HG03175 (cell line): ENCODE results near the gene PPA1.
"Not testable (repeated sequence)": the region's sequence is repeated elsewhere in the genome, so short reads cannot be mapped to it uniquely, and the experiment has no call there.

Source experiments
- ATAC-seq: cut with Tn5 transposase; IDR thresholded peaks from one replicate; pipeline ENCODE4 v1.9.1; 2021; ENCODE audit warnings: mild to moderate bottlenecking, moderate library complexity; ENCODE audit not compliant: unreplicated experiment

Gene PPA1

GRCh38 chr10:70255329-70256299 lies 22.4 kb upstream of the PPA1 start:
- ATAC-seq, result no peak

GRCh38 chr10:70254778-70255328 lies 21.6 kb upstream of the PPA1 start:
- ATAC-seq, result no peak

GRCh38 chr10:70253878-70254765 lies 20.9 kb upstream of the PPA1 start:
- ATAC-seq, result no peak

GRCh38 chr10:70250961-70251680 lies 17.9 kb upstream of the PPA1 start:
- no peak for ATAC-seq

GRCh38 chr10:70247360-70247759 lies 14.1 kb upstream of the PPA1 start:
- no peak for ATAC-seq

- ATAC-seq, result no peak
Observed at GRCh38 chr10:70241081-70241480, 7.9 kb upstream of the PPA1 start.

- not testable (repeated sequence) for ATAC-seq
Observed at GRCh38 chr10:70239986-70240385, 6.8 kb upstream of the PPA1 start.

- ATAC-seq, result not testable (repeated sequence)
Observed at GRCh38 chr10:70239077-70239976, 6.1 kb upstream of the PPA1 start.

- not testable (repeated sequence) for ATAC-seq
Observed at GRCh38 chr10:70237958-70238536, 4.8 kb upstream of the PPA1 start.

- ATAC-seq, result no peak
Observed at GRCh38 chr10:70234668-70235447, 1.6 kb upstream of the PPA1 start.

GRCh38 chr10:70233939-70234300 lies 691 bp upstream of the PPA1 start:
- ATAC-seq, result no peak

GRCh38 chr10:70232859-70233108 lies 445 bp downstream of the PPA1 start:
- ATAC-seq, result no peak

- ATAC-seq, result no peak
Observed at GRCh38 chr10:70232155-70232858, 922 bp downstream of the PPA1 start.

GRCh38 chr10:70228491-70228890 lies 4.7 kb downstream of the PPA1 start:
- ATAC-seq, result no peak

- no peak for ATAC-seq
Observed at GRCh38 chr10:70227548-70228320, 5.5 kb downstream of the PPA1 start.

GRCh38 chr10:70223728-70224127 lies 9.5 kb downstream of the PPA1 start:
- ATAC-seq, result no peak

- not testable (repeated sequence) for ATAC-seq
Observed at GRCh38 chr10:70222811-70223447, 10.3 kb downstream of the PPA1 start.
